GM19397 (cell line): ENCODE measurements around the gene OR52N1.

Source experiments
- ATAC-seq: cut with Tn5 transposase; IDR thresholded peaks from one replicate; pipeline ENCODE4 v1.9.1; 2021; ENCODE audit warnings: mild to moderate bottlenecking, moderate library complexity; ENCODE audit not compliant: unreplicated experiment

The OR52N1 gene

DNA sequence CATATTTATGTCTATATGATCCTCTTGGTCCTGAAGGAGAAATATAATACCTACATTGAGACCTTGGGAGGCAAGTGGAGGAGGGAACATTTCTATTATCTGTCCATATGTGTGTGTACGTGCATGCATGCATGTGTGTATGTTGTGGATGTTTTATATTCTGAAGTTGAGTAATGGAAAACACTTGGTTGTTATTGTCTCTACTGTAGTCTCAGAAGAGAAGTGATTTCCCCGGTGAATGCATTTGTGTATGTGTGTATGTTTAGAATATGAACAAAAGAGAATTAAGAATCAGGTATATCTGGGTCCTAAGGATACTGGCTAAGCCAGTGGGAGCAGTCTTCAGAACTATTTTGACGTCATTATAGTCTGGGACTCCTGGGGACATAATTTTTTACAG is at the start of gene OR52N1:
TSS of gene OR52N1 (minus strand) at position 101 of the 400 bp plus-strand sequence. CDS start 2,449 bp downstream, outside the sequence.
- no peak for ATAC-seq

GRCh38 chr11:5837695-5838094 is 46.6 kb upstream of the OR52N1 start:
- no peak for ATAC-seq

DNA sequence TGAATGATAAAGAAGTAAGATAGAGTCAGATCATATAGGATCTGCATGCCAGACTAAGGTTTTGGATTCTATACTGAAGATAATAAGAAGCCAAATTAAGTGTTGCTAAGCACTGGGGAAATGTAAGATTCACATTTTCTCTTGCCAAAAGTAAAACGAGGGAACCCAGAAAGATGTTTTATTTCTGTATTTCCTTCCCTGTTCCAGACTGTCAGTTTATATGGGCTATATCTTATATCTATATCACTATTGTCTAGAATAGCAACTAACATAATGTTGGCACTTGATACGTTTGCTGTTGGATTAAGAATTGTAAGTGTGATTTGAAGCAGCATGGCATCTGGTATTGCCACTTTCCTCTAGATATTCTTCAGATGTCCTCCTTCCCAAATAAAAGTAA is 42.4 kb upstream of the OR52N1 start:
- ATAC-seq, result no peak

DNA sequence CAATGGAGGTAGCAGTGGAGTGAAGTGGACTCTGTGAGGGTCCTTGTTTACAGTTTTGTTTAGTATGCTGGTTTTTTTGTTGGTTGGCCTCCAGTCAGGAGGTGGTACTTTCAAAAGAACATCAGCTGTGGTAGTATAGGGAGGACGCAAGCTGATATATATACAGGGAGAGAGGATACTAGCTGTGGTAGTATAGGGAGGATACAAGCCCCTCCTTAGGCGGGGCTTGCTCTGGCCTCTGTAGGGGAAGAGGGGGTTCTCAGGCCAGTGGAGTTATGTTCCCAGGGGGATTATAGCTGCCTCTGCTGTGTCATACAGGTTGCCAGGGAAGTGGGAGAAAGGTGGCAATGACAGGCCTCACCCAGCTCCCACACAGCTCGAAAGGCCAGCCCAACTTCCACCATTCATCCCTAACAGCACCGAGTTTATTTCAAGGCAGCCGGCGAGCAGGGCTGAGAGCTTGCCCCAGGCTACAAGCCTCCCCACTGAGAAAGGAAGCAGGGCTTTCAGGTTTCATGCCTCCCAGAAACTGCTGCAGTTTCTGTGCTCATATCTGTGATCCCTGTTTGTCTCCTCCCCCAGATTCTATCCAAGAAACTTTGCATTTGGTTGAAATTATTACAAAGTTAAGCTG is 40.2 kb upstream of the OR52N1 start:
- no peak for ATAC-seq

- no peak for ATAC-seq
These were observed 27.3 kb upstream of the OR52N1 start for GRCh38 chr11:5818245-5818886.

DNA sequence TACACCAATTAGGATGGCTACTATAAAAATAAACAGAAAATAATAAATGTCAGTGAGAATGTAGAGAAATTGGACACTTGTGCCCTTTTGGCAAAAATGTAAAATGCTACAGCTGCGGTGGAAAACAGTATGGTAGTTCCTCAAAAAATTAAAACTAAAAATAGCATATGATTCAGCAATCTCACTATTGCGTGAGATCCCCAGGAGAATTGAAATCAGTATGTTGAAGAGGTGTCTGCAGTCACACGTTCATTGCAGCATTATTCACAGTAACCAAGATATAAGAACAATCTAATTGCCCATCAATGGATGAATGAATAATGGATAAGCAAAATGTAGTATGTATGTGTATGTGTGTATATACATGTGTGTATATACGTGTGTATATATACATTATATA is 24.5 kb upstream of the OR52N1 start:
- no peak for ATAC-seq

GRCh38 chr11:5809905-5810795 is 19.1 kb upstream of the OR52N1 start:
- ATAC-seq, result no peak

DNA sequence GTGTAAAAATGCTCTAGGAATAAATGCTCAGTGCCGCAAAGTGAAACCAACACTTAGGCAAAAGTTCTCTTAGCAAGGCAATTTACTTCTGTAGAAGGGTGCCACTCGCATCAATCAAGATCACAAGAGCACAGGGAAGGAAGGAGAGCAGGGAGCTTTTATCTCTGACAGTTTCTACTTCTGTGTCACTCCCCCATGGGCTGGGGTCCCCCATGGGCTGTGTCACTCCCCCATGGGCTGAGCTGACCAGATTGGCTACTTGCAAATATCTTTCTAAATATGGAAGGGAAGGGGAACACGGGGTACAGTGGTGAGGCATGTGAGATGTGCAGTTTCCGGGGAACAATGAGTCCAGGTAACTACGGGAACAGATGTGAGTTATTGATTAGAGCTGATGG is 18.1 kb upstream of the OR52N1 start:
- ATAC-seq, result peak; percentile 6

DNA sequence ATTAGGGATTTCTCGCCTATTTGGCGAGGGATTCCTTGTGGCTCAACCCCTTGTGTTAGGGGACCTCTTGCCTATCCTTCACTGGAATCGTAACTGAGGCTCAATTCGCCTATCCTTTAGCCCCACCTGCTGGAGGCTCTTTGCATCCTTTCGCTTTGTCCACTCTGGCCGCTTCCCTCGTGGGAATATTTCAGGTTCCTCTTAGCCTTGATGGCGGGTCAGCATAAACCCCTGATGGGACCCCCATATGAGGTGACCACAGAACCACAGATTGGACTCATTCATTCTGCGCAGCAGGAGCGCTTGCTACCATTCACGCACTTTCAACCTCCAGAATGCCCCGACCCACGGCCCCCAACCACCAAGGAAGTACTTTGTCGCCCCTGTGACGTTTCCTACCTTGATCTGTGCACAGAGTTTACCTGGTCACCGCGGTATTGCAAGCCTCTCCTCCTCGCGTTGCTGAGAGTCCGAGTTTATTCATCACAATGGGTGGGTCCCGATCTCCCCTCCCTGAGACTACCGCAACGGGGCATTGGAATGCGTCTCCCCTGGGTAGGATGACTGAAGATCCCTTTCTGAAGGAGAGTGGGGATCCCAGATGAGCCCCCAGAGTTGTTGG is 17.5 kb upstream of the OR52N1 start, which contains the start of gene OR52N2:
TSS of gene OR52N2 (plus strand) at position 425 of the 622 bp plus-strand sequence. CDS start 11,412 bp downstream, outside the sequence.
- peak; percentile 88 for ATAC-seq

DNA sequence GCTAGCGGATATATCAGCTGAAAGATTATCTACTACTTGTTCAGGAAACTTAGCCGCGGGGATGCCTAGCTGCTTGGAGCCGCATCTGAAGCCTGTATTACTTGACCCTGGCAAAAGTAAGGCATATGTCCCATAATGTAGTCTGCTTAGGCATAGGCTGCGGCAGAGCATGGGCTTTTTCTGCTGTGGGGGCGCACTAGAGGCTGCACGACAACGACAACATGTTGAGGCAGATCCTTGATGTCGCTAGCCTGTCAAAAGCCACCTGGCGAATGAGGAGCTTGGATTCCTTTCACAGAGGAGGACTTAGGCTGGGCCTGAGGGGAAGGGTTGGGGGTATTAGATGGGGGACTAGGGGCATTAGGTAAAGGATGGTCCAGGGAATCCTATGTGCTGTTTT is 16.5 kb upstream of the OR52N1 start:
- no peak for ATAC-seq

DNA sequence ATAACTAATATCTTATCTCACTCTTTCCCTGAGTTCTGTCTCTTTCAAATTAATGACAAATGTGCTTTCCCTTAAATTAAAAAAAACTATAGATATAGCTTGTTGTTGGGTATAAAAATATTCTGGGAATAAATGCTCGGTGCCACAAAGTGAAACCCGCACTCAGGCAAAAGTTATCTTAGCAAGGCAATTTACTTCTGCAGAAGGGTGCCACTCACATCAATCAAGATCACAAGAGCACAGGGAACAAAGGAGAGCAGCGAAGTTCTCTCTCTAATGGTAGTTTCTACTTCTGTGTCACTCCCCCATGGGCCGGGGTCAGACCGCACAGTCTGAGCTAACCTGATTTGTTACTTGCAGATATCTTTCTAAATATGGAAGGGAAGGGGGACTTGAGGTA is 12.9 kb upstream of the OR52N1 start:
- ATAC-seq, result no peak

DNA sequence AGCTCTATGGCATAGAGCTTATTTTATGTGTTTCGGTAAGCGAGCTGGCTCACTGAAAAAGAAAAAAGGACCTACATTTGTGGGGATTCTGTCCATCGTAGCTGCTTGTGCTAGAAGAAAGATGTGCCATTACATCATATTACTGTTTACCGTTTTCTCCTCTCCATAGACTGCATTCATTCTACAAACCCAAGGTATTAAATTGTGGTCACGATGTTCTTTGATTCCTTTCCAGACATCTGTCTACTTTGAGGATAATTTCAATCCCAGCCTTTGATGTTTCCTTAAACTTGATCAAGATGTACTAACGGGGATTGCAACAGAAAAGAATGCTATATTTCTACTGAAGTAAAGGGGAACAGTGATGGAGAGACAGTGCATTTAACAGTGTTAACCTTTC is 5.5 kb upstream of the OR52N1 start:
- ATAC-seq, result no peak

DNA sequence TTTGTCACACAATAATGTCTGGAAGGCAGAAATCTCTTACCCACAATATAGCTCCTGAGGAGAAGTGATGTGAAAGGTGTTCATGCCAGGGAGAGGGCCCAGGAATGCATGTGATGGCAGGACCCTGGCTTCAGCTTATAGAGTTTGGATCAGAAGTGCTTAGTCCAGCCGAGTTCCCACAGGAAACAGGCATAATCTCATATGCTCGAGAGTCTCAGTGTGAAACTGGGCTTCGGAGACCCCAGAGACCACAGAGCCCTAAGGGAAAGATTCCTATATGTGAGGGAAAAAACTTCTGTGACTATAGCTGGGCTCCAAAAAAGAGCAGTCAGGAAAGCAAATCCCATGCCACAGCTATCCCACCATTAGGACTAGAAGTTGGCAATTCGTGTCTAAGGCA is 7.8 kb downstream of the OR52N1 start, which contains the start of gene OR52N5:
TSS of gene OR52N5 (minus strand) at position 101 of the 400 bp plus-strand sequence. CDS start 4,721 bp downstream, outside the sequence.
- no peak for ATAC-seq

DNA sequence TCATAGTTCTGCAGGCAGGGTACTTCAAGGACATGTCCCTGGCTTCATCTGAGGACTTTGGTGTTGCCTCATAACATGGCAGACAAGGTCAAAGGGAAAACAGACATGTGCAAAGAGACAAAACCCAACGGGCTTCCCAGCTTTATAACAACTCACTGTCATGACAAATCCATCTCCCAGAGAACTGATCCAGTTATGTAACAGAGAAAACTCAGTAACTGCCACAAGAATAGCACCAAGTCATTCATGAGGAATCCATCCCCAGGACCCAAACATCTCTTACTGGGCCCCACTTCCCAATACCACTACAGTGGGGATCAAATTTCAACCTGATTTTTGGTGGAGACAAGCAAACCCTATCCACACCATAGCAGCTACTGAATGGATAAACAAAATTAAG is 24.0 kb downstream of the OR52N1 start:
- ATAC-seq, result no peak

- ATAC-seq, result no peak
These were observed 37.1 kb downstream of the OR52N1 start, which contains the start of gene OR52N4 for GRCh38 chr11:5753943-5754342. Gene OR52N4, plus strand, starts transcription at chr11:5754243. Its CDS starts 498 bp downstream, at chr11:5754741.

DNA sequence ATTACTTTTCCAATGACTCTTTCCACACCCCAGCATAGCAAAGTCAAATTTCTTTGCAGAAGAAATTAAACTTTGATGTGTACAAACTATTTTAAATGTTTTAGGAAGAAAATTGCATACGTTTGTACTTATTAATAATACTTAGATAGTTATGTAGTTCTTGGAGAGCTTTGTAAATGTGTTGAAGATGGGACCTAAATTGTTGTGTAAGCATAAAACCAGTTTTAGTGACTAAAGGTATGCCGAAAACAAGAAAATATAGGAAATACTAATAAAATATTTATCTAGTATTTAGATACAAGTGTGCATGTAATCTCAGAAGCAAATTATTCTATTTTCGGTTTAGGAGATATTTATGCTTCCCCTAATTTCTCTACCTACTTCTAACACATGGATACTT is 41.2 kb downstream of the OR52N1 start:
- no peak for ATAC-seq

- no peak for ATAC-seq
These were observed 44.5 kb downstream of the OR52N1 start for GRCh38 chr11:5746614-5747013.

DNA sequence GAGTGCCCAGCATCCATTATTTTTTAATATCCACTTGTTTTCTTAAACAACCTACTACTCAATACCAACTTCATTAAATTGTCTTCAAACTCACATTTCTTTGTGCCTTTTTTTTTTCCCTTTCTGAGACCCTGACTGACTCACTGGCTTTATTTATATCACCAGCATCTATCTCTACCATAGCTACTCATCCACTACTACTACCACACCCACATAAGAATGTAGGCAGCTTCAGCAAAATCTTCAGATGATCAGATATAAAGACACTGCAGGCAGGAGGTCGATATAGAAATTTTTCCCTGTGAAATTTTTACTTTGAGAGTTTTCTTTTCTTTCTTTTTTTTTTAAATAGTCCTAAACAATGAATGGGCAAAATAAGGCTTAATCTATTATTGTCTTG is 52.6 kb downstream of the OR52N1 start:
- no peak for ATAC-seq

DNA sequence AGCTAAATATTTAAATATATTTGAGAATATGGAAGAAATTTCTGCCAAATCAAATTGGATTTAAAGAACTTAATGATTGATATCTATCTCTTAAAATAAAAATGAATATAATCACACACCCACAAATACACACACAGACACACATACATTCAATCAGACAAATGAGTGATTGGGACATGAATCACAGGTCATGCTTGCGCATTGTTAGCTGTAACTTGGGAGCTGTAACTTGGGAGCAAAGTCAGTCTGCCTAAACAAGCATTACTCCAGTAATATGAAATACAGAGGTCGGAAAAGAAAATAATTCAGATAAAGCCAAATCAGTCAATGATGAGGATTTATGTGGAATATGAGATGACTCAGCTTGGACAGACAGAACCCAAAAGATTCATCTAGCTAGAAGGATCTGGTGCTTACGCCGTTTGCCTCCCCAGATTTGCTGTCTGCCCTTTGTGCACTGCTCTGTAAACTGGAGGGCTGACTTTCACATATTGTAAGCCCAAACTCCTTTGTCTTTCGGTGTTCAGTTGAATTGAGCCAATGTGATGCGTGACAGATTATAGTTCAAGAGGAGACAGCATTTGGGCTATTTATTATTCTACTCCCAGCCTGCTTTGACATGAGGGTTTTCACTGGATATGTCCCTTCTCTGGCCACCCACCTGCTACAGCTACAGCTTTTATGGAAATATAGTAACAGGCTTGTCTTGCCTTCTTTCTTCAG is 53.2 kb downstream of the OR52N1 start:
- no peak for ATAC-seq

- no peak for ATAC-seq
These were observed 54.0 kb downstream of the OR52N1 start for GRCh38 chr11:5737091-5737490.
